Panc1 (cell line): ENCODE measurements around the gene FAXC.

ENCODE experiments used
- CTCF ChIP-seq: fragments of 450-650 bp; IDR thresholded peaks from 2 replicates; pipeline ENCODE4 v1.5.1; 2017; ENCODE audit warnings: mild to moderate bottlenecking
- POLR2AphosphoS5 ChIP-seq: IDR thresholded peaks from 2 replicates; pipeline ENCODE4 v1.6.1; 2012; ENCODE audit warnings: mild to moderate bottlenecking, low read depth, low read length, moderate library complexity
- SIN3A ChIP-seq: IDR thresholded peaks from 2 replicates; pipeline ENCODE4 v1.6.1; 2012; ENCODE audit warnings: low read depth, mild to moderate bottlenecking, low read length, moderate library complexity, borderline replicate concordance; ENCODE audit not compliant: insufficient read depth

- no peak for TF ChIP-seq SIN3A
- TF ChIP-seq CTCF: no peak
- no peak for TF ChIP-seq POLR2AphosphoS5
These were observed 59.8 kb downstream of the FAXC start for GRCh38 chr6:99289701-99290100.
